A549 (cell line): ENCODE data around the gene CCDC34.

Experiments
- GATA3 ChIP-seq: IDR thresholded peaks from 2 replicates; pipeline ENCODE4 v1.6.1; 2012; ENCODE audit warnings: borderline replicate concordance
- POLR2A ChIP-seq: IDR thresholded peaks from 2 replicates; pipeline ENCODE4 v1.6.1; 2012; ENCODE audit warnings: mild to moderate bottlenecking, low read length
- TF ChIP-seq, protein P1 (sequence below): IDR thresholded peaks from 2 replicates; pipeline ENCODE4 v1.6.1; 2012
- TF ChIP-seq, protein P2 (sequence below): fragments of >200 bp; sonication (Bioruptor Twin); formaldehyde crosslinking; IDR thresholded peaks from 3 replicates; pipeline ENCODE4 v1.5.1; 2016
- TF ChIP-seq, protein P3 (sequence below): fragments of 450-650 bp; IDR thresholded peaks from 2 replicates; pipeline ENCODE4 v1.6.1; 2014; ENCODE audit warnings: antibody characterized with exemption

DNA sequence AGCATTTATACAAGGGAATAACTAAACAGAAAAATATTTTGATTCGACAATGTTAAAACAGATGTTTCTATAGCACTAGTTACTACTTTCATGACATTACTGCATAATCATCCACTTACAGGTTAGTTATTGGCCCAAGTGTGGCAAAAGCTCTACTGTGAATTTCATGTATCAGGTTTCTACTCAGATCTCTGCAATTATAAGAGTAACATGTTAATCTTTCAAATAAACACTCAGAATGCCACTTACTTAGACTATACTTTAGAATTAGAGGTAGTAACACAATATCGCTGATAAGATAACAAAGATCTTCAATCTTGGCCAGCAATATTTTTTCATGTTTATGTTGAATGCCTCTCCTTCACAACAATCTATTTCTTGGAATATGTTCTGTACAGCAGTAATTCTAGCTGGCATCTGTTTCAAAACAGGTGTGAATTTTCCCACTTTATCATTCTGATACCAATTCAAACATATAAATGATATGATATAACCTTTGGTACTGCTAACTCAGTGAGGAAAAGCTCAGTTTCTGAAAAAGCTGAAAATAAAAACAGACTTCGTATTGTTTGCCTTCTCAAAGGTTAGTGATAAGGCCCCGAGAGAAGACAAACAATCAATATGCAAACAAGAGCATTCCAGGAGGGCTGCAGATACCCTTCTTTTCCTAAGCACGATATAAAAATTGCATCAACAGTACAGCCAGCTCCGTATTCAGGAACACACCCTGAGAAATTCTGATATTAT is 11.0 kb upstream of the CCDC34 start:
- TF ChIP-seq, protein P1, sequence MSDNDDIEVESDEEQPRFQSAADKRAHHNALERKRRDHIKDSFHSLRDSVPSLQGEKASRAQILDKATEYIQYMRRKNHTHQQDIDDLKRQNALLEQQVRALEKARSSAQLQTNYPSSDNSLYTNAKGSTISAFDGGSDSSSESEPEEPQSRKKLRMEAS, result no peak
- TF ChIP-seq, protein P2, sequence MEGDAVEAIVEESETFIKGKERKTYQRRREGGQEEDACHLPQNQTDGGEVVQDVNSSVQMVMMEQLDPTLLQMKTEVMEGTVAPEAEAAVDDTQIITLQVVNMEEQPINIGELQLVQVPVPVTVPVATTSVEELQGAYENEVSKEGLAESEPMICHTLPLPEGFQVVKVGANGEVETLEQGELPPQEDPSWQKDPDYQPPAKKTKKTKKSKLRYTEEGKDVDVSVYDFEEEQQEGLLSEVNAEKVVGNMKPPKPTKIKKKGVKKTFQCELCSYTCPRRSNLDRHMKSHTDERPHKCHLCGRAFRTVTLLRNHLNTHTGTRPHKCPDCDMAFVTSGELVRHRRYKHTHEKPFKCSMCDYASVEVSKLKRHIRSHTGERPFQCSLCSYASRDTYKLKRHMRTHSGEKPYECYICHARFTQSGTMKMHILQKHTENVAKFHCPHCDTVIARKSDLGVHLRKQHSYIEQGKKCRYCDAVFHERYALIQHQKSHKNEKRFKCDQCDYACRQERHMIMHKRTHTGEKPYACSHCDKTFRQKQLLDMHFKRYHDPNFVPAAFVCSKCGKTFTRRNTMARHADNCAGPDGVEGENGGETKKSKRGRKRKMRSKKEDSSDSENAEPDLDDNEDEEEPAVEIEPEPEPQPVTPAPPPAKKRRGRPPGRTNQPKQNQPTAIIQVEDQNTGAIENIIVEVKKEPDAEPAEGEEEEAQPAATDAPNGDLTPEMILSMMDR, result no peak
- TF ChIP-seq, protein P3, sequence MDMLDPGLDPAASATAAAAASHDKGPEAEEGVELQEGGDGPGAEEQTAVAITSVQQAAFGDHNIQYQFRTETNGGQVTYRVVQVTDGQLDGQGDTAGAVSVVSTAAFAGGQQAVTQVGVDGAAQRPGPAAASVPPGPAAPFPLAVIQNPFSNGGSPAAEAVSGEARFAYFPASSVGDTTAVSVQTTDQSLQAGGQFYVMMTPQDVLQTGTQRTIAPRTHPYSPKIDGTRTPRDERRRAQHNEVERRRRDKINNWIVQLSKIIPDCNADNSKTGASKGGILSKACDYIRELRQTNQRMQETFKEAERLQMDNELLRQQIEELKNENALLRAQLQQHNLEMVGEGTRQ, result no peak
- TF ChIP-seq GATA3 (no peak), POLR2A (no peak)
